Endothelial cell of umbilical vein (primary cell): ENCODE measurements around the gene CACNA2D2. TPM values are rescaled to one million over a fixed set of nuclear protein-coding genes. Genes with fewer than 3 reads are reported as not detected.

Experiments
- BruUV-seq: library from RNA; stranded (reverse); fragments of 400-500 nt; replicated peaks from 2 replicates; lab custom pipeline; 2021; lab: Mats Ljungman, UMichigan
- CTCF ChIA-PET: fragments of 300-600, 350-600 bp; sonication (Branson Sonifier 250); formaldehyde crosslinking; loops from one replicate; lab custom pipeline; 2021; ENCODE audit warnings: antibody characterized with exemption, inconsistent platforms; lab: Charles Lee
- POLR2A ChIA-PET: fragments of 300-600, 350-600 bp; sonication (Branson Sonifier 250); formaldehyde crosslinking; loops from one replicate; lab custom pipeline; 2021; ENCODE audit warnings: antibody characterized with exemption, inconsistent platforms; lab: Charles Lee
- DNase-seq: peaks from one replicate; pipeline ENCODE4 v3.0.0-alpha.2; 2011; ENCODE audit warnings: low read depth, low spot score
- FAIRE-seq: peaks from 2 replicates; lab custom pipeline; 2011; peaks lifted over from hg19 to GRCh38; lab: Jason Lieb, UNC
- H2AFZ ChIP-seq: 2 replicates; pipeline ENCODE4 v1.6.0; 2012; ENCODE audit warnings: low read depth, low read length, control low read depth, inconsistent platforms
- H3K27ac ChIP-seq: 2 replicates; pipeline ENCODE4 v1.5.1; 2011; ENCODE audit warnings: low read depth, mild to moderate bottlenecking, control low read depth, low read length, moderate library complexity; ENCODE audit not compliant: insufficient read depth
- H3K27me3 ChIP-seq, 2 experiments: 2 replicates each; pipeline versions ENCODE4 v1.6.0 to v1.6.1; 2011; ENCODE audit warnings: low read length in 2 of 2, mixed read lengths in 1 of 2; ENCODE audit not compliant: control insufficient read depth in 2 of 2, insufficient read depth in 2 of 2
- H3K36me3 ChIP-seq, 2 experiments: 2 replicates in 1 of 2; 3 replicates in 1 of 2; pipeline ENCODE4 v1.5.1; 2011; ENCODE audit warnings: low read length in 2 of 2, mild to moderate bottlenecking in 1 of 2, moderate library complexity in 1 of 2; ENCODE audit not compliant: control insufficient read depth in 2 of 2, insufficient read depth in 2 of 2; ENCODE audit errors: extremely low read depth in 1 of 2
- H3K4me1 ChIP-seq: 3 replicates; pipeline ENCODE4 v1.5.1; 2011; ENCODE audit warnings: mild to moderate bottlenecking, low read length; ENCODE audit not compliant: control insufficient read depth, insufficient read depth; ENCODE audit errors: extremely low read depth
- H3K4me2 ChIP-seq: 2 replicates; pipeline ENCODE4 v1.6.1; 2011; ENCODE audit warnings: low read length, control low read depth, mixed read lengths; ENCODE audit not compliant: insufficient read depth
- H3K4me3 ChIP-seq, 3 experiments: fragments of 200-600 bp in 1 of 3; sonication (generic), shearing (Covaris generic) in 1 of 3; replicated peaks in 1 of 3; 2 replicates each; pipeline ENCODE4 v1.5.1; 2011 to 2016; ENCODE audit warnings: control low read depth in 3 of 3, low read length in 3 of 3, mild to moderate bottlenecking in 2 of 3, inconsistent platforms in 1 of 3, low read depth in 1 of 3, moderate library complexity in 1 of 3; ENCODE audit not compliant: insufficient read depth in 1 of 3
- H3K79me2 ChIP-seq: 2 replicates; pipeline ENCODE4 v1.6.0; 2012; ENCODE audit warnings: low read length, inconsistent platforms; ENCODE audit not compliant: control insufficient read depth, insufficient read depth
- H3K9ac ChIP-seq: replicated peaks from 2 replicates; pipeline ENCODE3; 2011; ENCODE audit warnings: low read length, control low read depth; ENCODE audit not compliant: insufficient read depth; ENCODE audit errors: extremely low read depth
- H3K9me1 ChIP-seq: replicated peaks from 3 replicates; pipeline ENCODE4 v1.6.0; 2011; ENCODE audit warnings: mild to moderate bottlenecking, low read length; ENCODE audit not compliant: control insufficient read depth, insufficient read depth; ENCODE audit errors: extremely low read depth
- H3K9me3 ChIP-seq: replicated peaks from 2 replicates; pipeline ENCODE4 v1.5.1; 2012; ENCODE audit warnings: low read length, inconsistent platforms; ENCODE audit not compliant: control insufficient read depth, insufficient read depth
- H4K20me1 ChIP-seq: replicated peaks from 2 replicates; pipeline ENCODE3; 2011; ENCODE audit warnings: mild to moderate bottlenecking, low read length; ENCODE audit not compliant: control insufficient read depth, insufficient read depth; ENCODE audit errors: extremely low read depth
- CTCF ChIP-seq, 2 donors: IDR thresholded peaks; 1 replicate in 1 of 2; 2 replicates in 1 of 2; pipeline ENCODE4 v1.5.1; 2011; ENCODE audit warnings: low read length in 2 of 2, mild to moderate bottlenecking in 2 of 2, moderate library complexity in 2 of 2, control low read depth in 1 of 2, inconsistent platforms in 1 of 2, low read depth in 1 of 2; ENCODE audit not compliant: insufficient read depth in 1 of 2; ENCODE audit errors: extremely low read depth in 1 of 2
- EZH2 ChIP-seq: IDR thresholded peaks from 2 replicates; pipeline ENCODE4 v1.6.1; 2012; ENCODE audit warnings: borderline replicate concordance, low read depth, mild to moderate bottlenecking, moderate library complexity, low read length, inconsistent platforms; ENCODE audit not compliant: severe bottlenecking
- FOS ChIP-seq: IDR thresholded peaks from 2 replicates; pipeline ENCODE4 v1.6.1; 2011; ENCODE audit warnings: mild to moderate bottlenecking, low read length, moderate library complexity, borderline replicate concordance; ENCODE audit not compliant: insufficient read depth
- GATA2 ChIP-seq: IDR thresholded peaks from 2 replicates; pipeline ENCODE4 v1.7.0; 2011; ENCODE audit warnings: low read depth, mild to moderate bottlenecking, moderate library complexity, mixed read lengths, low read length; ENCODE audit not compliant: insufficient read length, insufficient read depth
- JUN ChIP-seq: IDR thresholded peaks from 2 replicates; pipeline ENCODE4 v1.6.1; 2011; ENCODE audit warnings: borderline replicate concordance, low read depth; ENCODE audit not compliant: insufficient read length, insufficient read depth
- MYC ChIP-seq: IDR thresholded peaks from one replicate; pipeline ENCODE4 v1.6.1; 2011; ENCODE audit warnings: mild to moderate bottlenecking, low read depth, low read length
- POLR2A ChIP-seq: IDR thresholded peaks from 2 replicates; pipeline ENCODE4 v1.6.1; 2012; ENCODE audit warnings: low read depth, mild to moderate bottlenecking, control low read depth, low read length
- POLR2AphosphoS5 ChIP-seq: IDR thresholded peaks from 2 replicates; pipeline ENCODE4 v1.6.1; 2012; ENCODE audit warnings: low read depth, mild to moderate bottlenecking, control low read depth, low read length, moderate library complexity; ENCODE audit not compliant: insufficient read depth
- dilution Hi-C: fragments of 300-500 bp; cut with MboI; formaldehyde crosslinking; loops from one replicate; pipeline ENCODE4 v1.15.0; 2019; ENCODE audit warnings: low sequenced_read_pairs; ENCODE audit not compliant: extremely low pct_ligation_motif_present
- intact Hi-C: fragments of 100-400 bp; cut with micrococcal nuclease; formaldehyde crosslinking; loops from one replicate; pipeline ENCODE4 v1.10.0; 2022
- polyA plus RNA-seq, 4 experiments: library from polyadenylated mRNA; depleted of rRNA in 3 of 4; stranded (reverse) in 3 of 4; unstranded in 1 of 4; fragments of >200 nt; gene quantifications; 2 replicates each; pipeline versions ENCODE4 v1.2.1 to v1.2.3, GENCODE V29; 2011 to 2012; ENCODE audit warnings: missing spikeins in 1 of 4
- total RNA-seq: library from RNA; stranded (reverse); gene quantifications from 2 replicates; pipeline ENCODE4 v1.2.3, GENCODE V29; 2021
- TF ChIP-seq, protein P1 (sequence below): IDR thresholded peaks from 2 replicates; pipeline ENCODE4 v1.6.1; 2011; ENCODE audit not compliant: insufficient read depth, insufficient read length

Gene CACNA2D2
- total and polyA plus RNA-seq, 2 donors (not counting 3 experiments of a cell fraction or from before 2014, with no cell fraction given), result 0.15 TPM; not detected in 1

DNA sequence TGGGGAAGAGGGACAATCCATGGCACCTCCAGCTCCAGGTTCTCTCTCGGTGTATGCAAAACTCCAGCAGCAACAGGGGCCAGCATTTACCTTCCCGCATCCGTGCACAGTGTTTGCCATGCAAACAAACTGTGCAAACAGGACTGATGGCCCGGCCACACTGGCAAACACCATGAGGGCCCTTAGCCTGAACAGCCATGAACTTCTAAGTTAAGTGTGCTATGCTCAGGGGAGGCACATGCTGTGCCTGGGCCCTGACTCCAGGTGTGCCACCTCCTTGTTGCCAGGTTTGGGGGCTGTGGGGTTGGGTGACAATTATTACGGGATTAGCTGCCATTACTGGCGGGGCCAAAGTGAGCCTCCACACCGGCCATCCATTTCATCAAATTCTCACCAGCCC is 57.5 kb downstream of the CACNA2D2 start:
- POLR2A ChIA-PET, result no interaction called here
- no peaks in the 10 kb centered on the region for H3K4me1 ChIP-seq
- intact Hi-C loops, result no loop called here

More for the DNA sequence above, 57.5 kb downstream of the CACNA2D2 start:
- dilution Hi-C loops, result no loop called here
- FAIRE-seq, result no peak
- Histone ChIP-seq H2AFZ (no peak overlapping the region), H3K27ac (no peak overlapping the region), H3K27me3 (no peaks in the 10 kb centered on the region), H3K36me3 (no peaks in the 10 kb centered on the region), H3K79me2 (no peaks in the 10 kb centered on the region), H3K9me1 (no peaks in the 10 kb centered on the region), H3K9ac (no peak overlapping the region), H3K9me3 (no peaks in the 10 kb centered on the region), H3K4me3 (no peak overlapping the region), H3K4me2 (no peak overlapping the region), H4K20me1 (no peaks in the 10 kb centered on the region)
- DNase-seq, result no peak
- TF ChIP-seq GATA2, result no peak
- TF ChIP-seq FOS, result no peak
- no peak for TF ChIP-seq POLR2A
- TF ChIP-seq EZH2, result no peak
- no peak for TF ChIP-seq MYC
- TF ChIP-seq POLR2AphosphoS5, result no peak
- no peak for TF ChIP-seq JUN
- no peak for TF ChIP-seq CTCF (IDR thresholded peaks at IDR 0.05; ENCODE audit: extremely low read depth in 1 of 2, insufficient read depth in 1 of 2, low read depth in 1 of 2, low read length in 2 of 2)
- TF ChIP-seq, protein P1, sequence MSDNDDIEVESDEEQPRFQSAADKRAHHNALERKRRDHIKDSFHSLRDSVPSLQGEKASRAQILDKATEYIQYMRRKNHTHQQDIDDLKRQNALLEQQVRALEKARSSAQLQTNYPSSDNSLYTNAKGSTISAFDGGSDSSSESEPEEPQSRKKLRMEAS, result no peak
- BruUV-seq, result no TSS peak
- CTCF ChIA-PET, result interaction anchor here (2.1 kb wide), 1 partner anchor 9 kb away, joined by 5 read pairs; no protein-coding TSS in a partner anchor
